K562 (cell line): ENCODE data around the gene TBCC. TPM values are rescaled to one million over a fixed set of nuclear protein-coding genes. Genes with fewer than 3 reads are reported as not detected.

ENCODE experiments used
- ETS2 ChIP-seq: IDR thresholded peaks from 2 replicates; pipeline ENCODE4 v1.6.1; 2016; ENCODE audit warnings: borderline replicate concordance, missing genetic modification characterization, mild to moderate bottlenecking, moderate library complexity, missing compliant biosample characterization; ENCODE audit not compliant: poor library complexity, severe bottlenecking
- FOXM1 ChIP-seq, 2 experiments: fragments of 450-650 bp in 1 of 2; sonication (generic) in 1 of 2; formaldehyde crosslinking in 1 of 2; IDR thresholded peaks; 2 replicates each; pipeline versions ENCODE4 v1.6.1 to v1.9.0; 2017 to 2022; ENCODE audit warnings: low read depth in 2 of 2, mild to moderate bottlenecking in 2 of 2, missing genetic modification reagents in 1 of 2, moderate library complexity in 1 of 2
- GATA2 ChIP-seq: sonication (generic); formaldehyde crosslinking; IDR thresholded peaks from 2 replicates; pipeline ENCODE4 v1.4.0; 2020; ENCODE audit warnings: mild to moderate bottlenecking, missing genetic modification reagents
- MYC ChIP-seq, 2 experiments: fragments of 250-450 bp in 1 of 2; sonication (Bioruptor Pico) in 1 of 2; IDR thresholded peaks; 2 replicates each; pipeline versions ENCODE4 v1.5.1 to v1.6.1; 2012 to 2021; ENCODE audit warnings: low read depth in 2 of 2, borderline replicate concordance in 1 of 2, improper control_type of control experiment in 1 of 2, low read length in 1 of 2, mild to moderate bottlenecking in 1 of 2, moderate library complexity in 1 of 2
- NBN ChIP-seq: fragments of 450-650 bp; IDR thresholded peaks from 2 replicates; pipeline ENCODE4 v1.6.1; 2016; ENCODE audit warnings: low read depth, mild to moderate bottlenecking
- NFATC3 ChIP-seq: fragments of 450-650 bp; IDR thresholded peaks from 2 replicates; pipeline ENCODE4 v1.6.1; 2017; ENCODE audit warnings: mild to moderate bottlenecking
- NFRKB ChIP-seq: fragments of 450-650 bp; IDR thresholded peaks from 2 replicates; pipeline ENCODE4 v1.6.1; 2016; ENCODE audit warnings: low read depth
- NRF1 ChIP-seq, 2 experiments: fragments of 450-650 bp; IDR thresholded peaks in 1 of 2; conservative IDR thresholded peaks in 1 of 2; 2 replicates each; pipeline ENCODE4 v1.6.1; 2014; ENCODE audit warnings: mild to moderate bottlenecking in 2 of 2
- OTX1 ChIP-seq: fragments of 450-650 bp; formaldehyde crosslinking; IDR thresholded peaks from 2 replicates; pipeline ENCODE4 v1.4.0; 2022; ENCODE audit warnings: mild to moderate bottlenecking
- PHB2 ChIP-seq: fragments of 450-650 bp; IDR thresholded peaks from 2 replicates; pipeline ENCODE4 v1.6.1; 2017; ENCODE audit warnings: low read depth
- PHF21A ChIP-seq: fragments of 450-650 bp; IDR thresholded peaks from 2 replicates; pipeline ENCODE4 v1.6.1; 2017; ENCODE audit warnings: low read depth, borderline replicate concordance
- PHTF2 ChIP-seq: fragments of 250-450 bp; sonication (Bioruptor Pico); IDR thresholded peaks from 2 replicates; pipeline ENCODE4 v1.5.0; 2021; ENCODE audit warnings: mild to moderate bottlenecking
- RB1 ChIP-seq: fragments of 450-650 bp; IDR thresholded peaks from 2 replicates; pipeline ENCODE4 v1.6.1; 2017; ENCODE audit warnings: low read depth, mild to moderate bottlenecking
- SMARCA4 ChIP-seq: fragments of 450-650 bp; IDR thresholded peaks from 2 replicates; pipeline ENCODE4 v1.6.1; 2016
- SMARCC2 ChIP-seq: fragments of 450-650 bp; IDR thresholded peaks from 2 replicates; pipeline ENCODE4 v1.6.1; 2017; ENCODE audit warnings: antibody characterized with exemption, moderate library complexity, mild to moderate bottlenecking, low read depth
- SNRNP70 ChIP-seq: fragments of 200-400 bp; formaldehyde crosslinking; optimal IDR thresholded peaks from 2 replicates; pipeline ENCODE3; 2017; ENCODE audit warnings: low read depth, low read length
- SP2 ChIP-seq: IDR thresholded peaks from 2 replicates; pipeline ENCODE4 v1.6.1; 2011; ENCODE audit warnings: mild to moderate bottlenecking, low read depth, low read length, moderate library complexity; ENCODE audit not compliant: poor library complexity, severe bottlenecking; ENCODE audit errors: extremely low read depth
- TCF3 ChIP-seq: sonication (generic); formaldehyde crosslinking; IDR thresholded peaks from 2 replicates; pipeline ENCODE4 v1.4.0; 2020; ENCODE audit warnings: mild to moderate bottlenecking, missing genetic modification reagents
- TEAD2 ChIP-seq: fragments of 450-650 bp; IDR thresholded peaks from 2 replicates; pipeline ENCODE4 v1.6.1; 2016; ENCODE audit warnings: missing genetic modification characterization, control low read depth, missing compliant biosample characterization
- WHSC1 ChIP-seq: IDR thresholded peaks from one replicate; pipeline ENCODE4 v1.6.1; 2012; ENCODE audit warnings: low read length, control low read depth, inconsistent platforms
- ZC3H4 ChIP-seq: sonication (generic); formaldehyde crosslinking; IDR thresholded peaks from 2 replicates; pipeline ENCODE4 v1.9.0; 2021; ENCODE audit warnings: missing genetic modification reagents, borderline replicate concordance
- ZNF253 ChIP-seq: fragments of 250-450 bp; sonication (Bioruptor Pico); conservative IDR thresholded peaks from 2 replicates; pipeline ENCODE4 v1.6.1; 2021; ENCODE audit warnings: mild to moderate bottlenecking
- ZNF436 ChIP-seq: fragments of 250-450, 450-650 bp; sonication (Bioruptor Pico); formaldehyde crosslinking; IDR thresholded peaks from 2 replicates; pipeline ENCODE4 v1.7.0; 2020; ENCODE audit warnings: mild to moderate bottlenecking
- polyA plus RNA-seq, 8 experiments: library from polyadenylated mRNA; depleted of rRNA in 4 of 8; stranded (reverse) in 5 of 8; unstranded in 3 of 8; fragments of >200 nt; fragmentation: Nextera tagmentation in 2 of 8; fragmentation: Illumina TruSeq in 1 of 8; extraction: Ambion mirVana in 2 of 8; extraction: Trizol in 1 of 8; gene quantifications; 2 replicates each; pipeline versions ENCODE4 v1.2.1 to v1.2.3, GENCODE V29; 2011 to 2014; ENCODE audit warnings: inconsistent platforms in 1 of 8, missing spikeins in 1 of 8
- total RNA-seq, 7 experiments: library from RNA; depleted of rRNA in 6 of 7; stranded (reverse); fragments of >200 nt in 6 of 7; fragmentation: Illumina TruSeq in 2 of 7; extraction: Trizol in 2 of 7; gene quantifications; 2 replicates each; pipeline versions ENCODE4 v1.2.1 to v1.2.3, GENCODE V29; 2011 to 2021; ENCODE audit warnings: low replicate concordance in 1 of 7
- TF ChIP-seq, protein P1 (sequence below): fragments of 450-650 bp; formaldehyde crosslinking; IDR thresholded peaks from 2 replicates; pipeline ENCODE4 v1.4.0; 2022; ENCODE audit warnings: mild to moderate bottlenecking, moderate library complexity
- TF ChIP-seq, protein P2 (sequence below): fragments of 250-450 bp; sonication (Bioruptor Pico); IDR thresholded peaks from 2 replicates; pipeline ENCODE4 v1.5.0; 2022; ENCODE audit warnings: mild to moderate bottlenecking
- TF ChIP-seq, protein P3 (sequence below), 3 experiments: fragments of 200-800 bp in 1 of 3; sonication (Bioruptor generic) in 1 of 3; sonication (generic) in 1 of 3; formaldehyde crosslinking in 1 of 3; IDR thresholded peaks; 2 replicates each; pipeline versions ENCODE4 v1.6.1 to v1.8.0; 2016 to 2022; ENCODE audit warnings: mild to moderate bottlenecking in 2 of 3, missing compliant biosample characterization in 2 of 3, missing genetic modification characterization in 2 of 3, missing genetic modification reagents in 1 of 3

TBCC gene
- total and polyA plus RNA-seq, 9 of the 15 experiments (the other 6 are each of a cell fraction or from before 2014, with no cell fraction given): 2.8 to 34.1 (median 23.3) TPM

DNA sequence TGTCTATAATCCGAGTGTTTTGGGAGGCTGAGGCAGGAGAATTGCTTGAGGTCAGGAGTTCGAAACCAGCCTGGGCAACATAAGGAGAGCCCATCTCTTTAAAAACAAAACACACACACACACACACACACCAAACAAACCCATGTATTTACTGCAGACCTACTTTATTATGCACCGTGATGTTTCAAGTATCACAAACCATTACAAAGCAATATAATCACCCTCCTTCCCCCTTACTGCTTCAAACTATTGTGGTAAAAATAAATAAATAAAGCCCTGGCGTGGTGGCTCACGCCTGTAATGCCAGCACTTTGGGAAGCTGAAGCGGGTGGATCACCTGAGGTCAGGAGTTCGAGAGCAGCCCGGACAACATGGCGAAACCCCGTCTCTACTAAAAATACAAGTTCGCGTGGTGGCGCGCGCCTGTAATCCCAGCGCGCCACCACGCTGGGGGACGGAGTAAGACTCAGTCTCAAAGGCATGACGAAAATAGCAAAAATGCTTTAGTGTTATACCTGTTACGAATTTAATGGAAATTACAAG lies 1.5 kb downstream of the TBCC start (continued):
- TF ChIP-seq SP2 (no peak), NBN (peak; percentile 41; the same call in 1 of the 2 replicates), ZNF253 (CRISPR knock-in tag) (no peak), PHF21A (no peak), MYC (IDR thresholded peaks at IDR 0.05; ENCODE audit: low read depth, low read length) (peak; percentile 78), MYC (CRISPR knock-in tag; IDR thresholded peaks at IDR 0.05; ENCODE audit: borderline replicate concordance, low read depth) (no peak), NRF1 (conservative IDR thresholded peaks at IDR 0.05 in 1 of 2, IDR thresholded peaks at IDR 0.05 in 1 of 2) (no peak), NFATC3 (peak; percentile 66; the same call in 1 of the 2 replicates), RB1 (0 out of 2 replicates have a peak, but pooled peaks have one; percentile 25), SNRNP70 (no peak), TEAD2 (no peak), ZNF436 (CRISPR knock-in tag) (no peak), GATA2 (CRISPR knock-in tag) (no peak), ZC3H4 (CRISPR knock-in tag) (no peak), OTX1 (CRISPR knock-in tag) (no peak), WHSC1 (no peak), PHTF2 (CRISPR knock-in tag) (no peak), FOXM1 (IDR thresholded peaks at IDR 0.05; ENCODE audit: low read depth) (no peak), FOXM1 (CRISPR knock-in tag; IDR thresholded peaks at IDR 0.05; ENCODE audit: low read depth) (no peak), SMARCA4 (peak; percentile 49; the same call in 1 of the 2 replicates), NFRKB (0 out of 2 replicates have a peak, but pooled peaks have one; percentile 32), TCF3 (CRISPR knock-in tag) (no peak; the same call in 1 of the 2 replicates), ETS2 (tag) (no peak), SMARCC2 (peak; percentile 65; the same call in 1 of the 2 replicates), PHB2 (no peak)
- TF ChIP-seq, protein P1, sequence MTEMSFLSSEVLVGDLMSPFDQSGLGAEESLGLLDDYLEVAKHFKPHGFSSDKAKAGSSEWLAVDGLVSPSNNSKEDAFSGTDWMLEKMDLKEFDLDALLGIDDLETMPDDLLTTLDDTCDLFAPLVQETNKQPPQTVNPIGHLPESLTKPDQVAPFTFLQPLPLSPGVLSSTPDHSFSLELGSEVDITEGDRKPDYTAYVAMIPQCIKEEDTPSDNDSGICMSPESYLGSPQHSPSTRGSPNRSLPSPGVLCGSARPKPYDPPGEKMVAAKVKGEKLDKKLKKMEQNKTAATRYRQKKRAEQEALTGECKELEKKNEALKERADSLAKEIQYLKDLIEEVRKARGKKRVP (CRISPR knock-in tag): no peak
- TF ChIP-seq, protein P2, sequence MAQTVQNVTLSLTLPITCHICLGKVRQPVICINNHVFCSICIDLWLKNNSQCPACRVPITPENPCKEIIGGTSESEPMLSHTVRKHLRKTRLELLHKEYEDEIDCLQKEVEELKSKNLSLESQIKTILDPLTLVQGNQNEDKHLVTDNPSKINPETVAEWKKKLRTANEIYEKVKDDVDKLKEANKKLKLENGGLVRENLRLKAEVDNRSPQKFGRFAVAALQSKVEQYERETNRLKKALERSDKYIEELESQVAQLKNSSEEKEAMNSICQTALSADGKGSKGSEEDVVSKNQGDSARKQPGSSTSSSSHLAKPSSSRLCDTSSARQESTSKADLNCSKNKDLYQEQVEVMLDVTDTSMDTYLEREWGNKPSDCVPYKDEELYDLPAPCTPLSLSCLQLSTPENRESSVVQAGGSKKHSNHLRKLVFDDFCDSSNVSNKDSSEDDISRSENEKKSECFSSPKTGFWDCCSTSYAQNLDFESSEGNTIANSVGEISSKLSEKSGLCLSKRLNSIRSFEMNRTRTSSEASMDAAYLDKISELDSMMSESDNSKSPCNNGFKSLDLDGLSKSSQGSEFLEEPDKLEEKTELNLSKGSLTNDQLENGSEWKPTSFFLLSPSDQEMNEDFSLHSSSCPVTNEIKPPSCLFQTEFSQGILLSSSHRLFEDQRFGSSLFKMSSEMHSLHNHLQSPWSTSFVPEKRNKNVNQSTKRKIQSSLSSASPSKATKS: no peak
- TF ChIP-seq, protein P3, sequence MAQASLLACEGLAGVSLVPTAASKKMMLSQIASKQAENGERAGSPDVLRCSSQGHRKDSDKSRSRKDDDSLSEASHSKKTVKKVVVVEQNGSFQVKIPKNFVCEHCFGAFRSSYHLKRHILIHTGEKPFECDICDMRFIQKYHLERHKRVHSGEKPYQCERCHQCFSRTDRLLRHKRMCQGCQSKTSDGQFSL (CRISPR knock-in tag; IDR thresholded peaks at IDR 0.05): no peak
- TF ChIP-seq, protein P3 (tag; IDR thresholded peaks at IDR 0.05): no peak
